NCI-H2171 (cell line): Measurements from ENCODE around the gene OR2T34.
"Not testable (repeated sequence)": the region's sequence is repeated elsewhere in the genome, so short reads cannot be mapped to it uniquely, and the experiment has no call there.

ENCODE experiments used
- DNase-seq: peaks from one replicate; lab custom pipeline; 2025; lab: John Stamatoyannopoulos, UW

The OR2T34 gene, protein sequence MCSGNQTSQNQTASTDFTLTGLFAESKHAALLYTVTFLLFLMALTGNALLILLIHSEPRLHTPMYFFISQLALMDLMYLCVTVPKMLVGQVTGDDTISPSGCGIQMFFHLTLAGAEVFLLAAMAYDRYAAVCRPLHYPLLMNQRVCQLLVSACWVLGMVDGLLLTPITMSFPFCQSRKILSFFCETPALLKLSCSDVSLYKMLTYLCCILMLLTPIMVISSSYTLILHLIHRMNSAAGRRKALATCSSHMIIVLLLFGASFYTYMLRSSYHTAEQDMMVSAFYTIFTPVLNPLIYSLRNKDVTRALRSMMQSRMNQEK

DNA sequence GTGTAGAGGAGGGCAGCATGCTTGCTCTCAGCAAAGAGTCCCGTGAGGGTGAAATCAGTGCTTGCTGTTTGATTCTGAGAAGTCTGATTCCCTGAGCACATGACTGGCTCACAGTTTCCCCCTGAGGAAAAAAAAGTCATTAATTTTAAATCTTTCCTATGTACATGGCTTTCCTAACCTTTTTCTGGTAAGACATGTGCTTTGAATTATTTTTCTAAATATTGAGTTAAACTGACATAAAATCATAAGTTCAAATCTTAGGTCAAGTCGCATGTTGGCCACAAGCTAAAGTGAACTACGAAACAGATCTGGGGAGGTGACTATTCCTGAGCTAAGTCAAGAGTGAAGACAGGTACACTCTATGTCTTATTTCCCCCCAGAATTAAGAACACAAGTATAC lies at the start of gene OR2T34:
Gene OR2T34, minus strand, starts transcription at position 101 of the 400 bp plus-strand sequence. Its CDS starts 0 bp downstream, at position 101.
- not testable (repeated sequence) for DNase-seq

DNA sequence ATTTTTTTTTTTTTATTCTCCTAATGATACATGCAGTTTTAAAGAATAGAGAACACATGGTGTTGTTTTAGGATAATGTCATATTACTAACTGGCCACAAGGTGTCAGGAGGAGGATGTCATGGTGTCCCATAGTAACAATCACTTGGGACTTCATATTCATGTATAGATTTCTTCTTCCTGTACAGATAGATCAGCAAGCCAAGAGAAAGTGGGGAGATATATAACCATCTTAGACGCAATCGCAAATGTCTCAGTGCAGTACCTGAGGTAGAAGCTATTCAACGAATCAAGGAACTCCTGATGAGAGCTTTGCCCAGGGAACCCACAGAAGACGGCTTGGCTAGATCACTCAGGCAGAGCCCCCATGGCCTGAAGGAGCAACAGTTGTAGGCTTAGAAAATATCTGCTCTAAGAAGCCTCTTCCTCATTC lies 48.0 kb upstream of the OR2T34 start:
- DNase-seq, result peak; percentile 2

DNA sequence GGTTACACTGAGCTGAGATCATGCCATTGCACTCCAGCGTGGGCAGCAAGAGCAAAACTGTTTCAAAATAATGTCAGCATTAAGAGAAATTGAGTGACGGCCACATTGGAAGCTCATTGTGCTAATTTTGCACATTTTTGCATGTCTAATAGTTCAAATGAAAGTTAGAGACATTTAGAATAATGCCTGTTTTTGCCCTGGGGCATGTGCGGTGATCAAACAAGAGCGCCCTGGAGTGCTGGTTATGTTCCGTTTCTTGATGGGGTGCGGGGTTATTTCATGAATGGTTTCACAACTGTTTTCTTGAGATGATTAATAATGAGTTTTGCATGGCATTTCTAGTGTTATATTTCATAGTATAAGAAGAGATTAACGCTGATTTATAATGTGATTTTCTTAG lies 47.2 kb upstream of the OR2T34 start:
- no peak for DNase-seq

GRCh38 chr1:248618878-248619277 lies 44.3 kb upstream of the OR2T34 start:
- DNase-seq, result peak; percentile 42

DNA sequence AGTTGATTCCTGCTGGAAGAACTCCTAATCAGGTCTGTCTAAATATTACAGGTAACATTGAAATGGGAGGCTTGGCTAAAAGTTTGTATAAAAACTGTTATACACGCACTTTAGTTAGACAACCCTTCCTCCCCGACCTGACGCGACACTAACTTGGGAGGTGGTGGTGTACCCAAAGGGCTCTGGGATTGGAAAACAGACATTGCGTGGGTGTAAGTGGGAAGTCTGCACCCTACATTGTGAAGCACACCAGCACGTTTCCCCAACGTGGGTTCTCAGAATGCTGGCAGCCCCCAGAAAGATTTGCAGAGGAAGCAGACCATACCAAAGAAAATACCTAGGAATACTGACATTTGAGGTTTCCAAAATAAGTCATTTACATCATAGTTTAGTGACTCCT lies 43.6 kb upstream of the OR2T34 start:
- no peak for DNase-seq

- DNase-seq, result no peak
These were observed 39.2 kb upstream of the OR2T34 start for GRCh38 chr1:248613742-248614141.

GRCh38 chr1:248611883-248612414 lies 37.4 kb upstream of the OR2T34 start:
- no peak for DNase-seq

GRCh38 chr1:248610301-248610700 lies 35.7 kb upstream of the OR2T34 start:
- no peak for DNase-seq

DNA sequence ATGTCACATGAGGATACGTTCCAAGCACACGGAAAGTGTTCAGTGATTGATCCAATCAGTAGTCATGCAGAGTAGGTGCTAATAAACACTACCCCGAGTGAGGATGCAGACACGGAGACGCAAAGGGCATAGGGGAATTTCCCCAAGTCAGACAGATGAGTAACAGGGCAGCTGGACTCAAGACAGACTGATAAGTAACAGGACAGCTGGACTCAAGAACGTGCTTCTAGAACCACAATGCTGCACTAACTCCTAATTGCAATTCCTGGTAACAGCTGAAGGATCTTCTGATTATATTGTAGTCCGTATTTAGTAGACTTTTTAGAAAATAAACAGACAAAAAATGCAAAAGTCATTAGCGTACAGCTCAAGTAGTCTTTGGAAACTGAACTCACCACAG lies 24.8 kb upstream of the OR2T34 start:
- no peak for DNase-seq

GRCh38 chr1:248597589-248597988 lies 23.0 kb upstream of the OR2T34 start, which contains the start of gene OR2T10:
TSS of gene OR2T10 (minus strand) at chr1:248597700. CDS start at chr1:248593768, 3,932 bp downstream.
- no peak for DNase-seq

DNA sequence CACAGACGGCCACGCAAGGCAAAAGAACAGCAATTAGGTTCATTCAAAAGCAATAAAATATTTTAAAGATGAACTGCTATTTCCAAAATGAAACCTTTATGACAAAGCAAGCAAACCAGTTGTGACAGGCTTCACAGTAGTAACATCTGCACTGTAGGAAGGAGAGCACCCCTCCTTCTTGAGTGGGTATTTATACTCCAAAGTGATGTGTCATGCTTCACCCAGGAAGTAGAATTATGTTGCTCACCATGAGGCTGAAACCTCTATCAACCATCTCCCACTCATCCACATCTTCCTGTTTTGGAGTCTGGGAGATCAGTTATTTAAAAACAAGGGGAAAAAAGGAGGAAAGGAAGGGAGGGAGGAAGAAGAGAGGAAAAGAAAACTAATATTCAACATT lies 22.1 kb upstream of the OR2T34 start:
- no peak for DNase-seq

- no peak for DNase-seq
These were observed 18.7 kb upstream of the OR2T34 start for GRCh38 chr1:248593226-248593625.

DNA sequence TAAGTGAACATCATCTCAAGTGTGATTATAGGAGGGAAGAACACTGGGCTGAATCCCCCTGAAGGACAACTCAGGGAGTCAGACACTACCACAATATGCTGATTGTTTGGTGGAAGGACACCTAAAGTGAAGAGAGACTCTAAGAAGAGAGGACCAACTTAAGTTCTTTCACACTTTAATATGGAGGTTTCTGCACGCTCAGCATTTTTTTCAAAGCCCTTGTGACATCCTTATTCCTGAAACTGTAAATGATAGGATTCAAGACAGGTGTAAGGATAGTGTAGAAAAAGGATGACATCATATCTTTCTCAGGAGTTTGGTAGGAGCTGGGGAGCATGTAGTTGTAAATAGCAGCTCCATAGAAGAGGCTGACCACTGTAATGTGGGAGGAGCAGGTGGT lies 18.1 kb upstream of the OR2T34 start:
- DNase-seq, result no peak

DNA sequence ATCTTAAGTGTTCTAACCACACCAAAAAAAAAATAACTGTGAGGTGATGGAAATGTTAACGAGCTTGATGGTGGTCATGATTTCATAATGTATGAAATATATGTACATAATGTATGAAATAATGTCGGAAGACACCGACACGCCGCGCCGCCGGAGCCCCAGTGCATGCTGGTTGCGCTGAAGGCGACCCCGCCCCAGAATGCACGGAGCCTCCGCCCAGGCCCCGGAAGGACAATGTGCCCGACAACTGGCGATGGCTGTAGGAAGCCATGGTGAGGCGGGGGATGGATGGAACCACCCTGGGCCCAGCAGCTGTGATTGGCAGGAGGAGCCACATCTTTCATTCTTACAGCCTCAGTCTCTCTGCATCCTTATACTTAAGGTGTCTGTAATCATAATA lies 15.5 kb upstream of the OR2T34 start:
- no peak for DNase-seq

- no peak for DNase-seq
These were observed 14.8 kb upstream of the OR2T34 start for GRCh38 chr1:248589334-248589733.

GRCh38 chr1:248585266-248585665 lies 10.7 kb upstream of the OR2T34 start:
- no peak for DNase-seq

DNA sequence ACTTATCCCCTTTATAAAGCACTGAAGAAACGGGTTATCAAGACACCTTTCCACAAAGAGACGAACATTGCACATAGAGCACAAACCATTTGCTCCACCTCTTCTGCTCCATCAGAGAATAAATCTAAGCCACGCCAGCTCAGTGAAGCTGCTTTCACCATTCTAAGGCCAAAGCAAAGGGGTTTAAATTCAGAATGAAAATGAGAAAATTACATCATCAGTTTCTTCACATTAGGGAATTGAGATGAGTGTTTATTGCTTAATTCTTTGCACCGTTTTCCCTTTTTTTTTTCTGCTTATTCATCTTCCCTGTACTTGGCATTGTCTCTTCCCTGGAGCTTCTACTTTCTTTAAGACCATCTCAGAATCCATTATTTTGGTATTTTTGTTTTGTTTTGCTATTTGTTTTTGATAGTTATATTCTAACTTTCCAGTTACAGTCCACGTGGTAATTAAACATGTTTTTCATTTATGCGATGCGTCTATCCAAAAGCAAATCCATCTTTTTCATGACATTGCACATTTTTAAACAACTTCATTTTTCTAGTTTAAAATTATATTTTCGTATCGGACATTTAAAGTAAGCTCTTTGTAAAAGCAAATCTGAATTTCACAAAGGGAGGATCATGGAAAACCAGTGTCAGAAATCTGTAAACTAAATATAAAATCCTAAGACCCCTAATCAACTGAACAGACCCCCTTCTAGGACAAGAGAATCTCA lies 1.9 kb upstream of the OR2T34 start:
- no peak for DNase-seq

DNA sequence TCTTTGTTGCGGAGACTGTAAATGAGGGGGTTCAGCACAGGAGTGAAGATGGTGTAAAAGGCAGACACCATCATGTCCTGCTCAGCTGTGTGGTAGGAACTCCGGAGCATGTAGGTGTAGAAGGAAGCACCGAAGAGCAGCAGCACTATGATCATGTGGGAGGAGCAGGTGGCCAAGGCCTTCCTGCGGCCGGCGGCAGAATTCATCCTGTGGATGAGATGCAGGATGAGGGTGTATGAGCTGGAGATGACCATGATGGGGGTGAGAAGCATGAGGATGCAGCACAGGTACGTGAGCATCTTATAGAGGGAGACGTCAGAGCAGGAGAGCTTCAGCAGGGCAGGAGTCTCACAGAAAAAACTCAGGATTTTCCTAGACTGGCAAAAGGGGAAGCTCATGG lies 701 bp downstream of the OR2T34 start:
- not testable (repeated sequence) for DNase-seq

GRCh38 chr1:248572049-248572448 lies 2.5 kb downstream of the OR2T34 start:
- not testable (repeated sequence) for DNase-seq

- DNase-seq, result not testable (repeated sequence)
These were observed 3.7 kb downstream of the OR2T34 start for GRCh38 chr1:248570811-248571210.

- DNase-seq, result not testable (repeated sequence)
These were observed 5.5 kb downstream of the OR2T34 start for GRCh38 chr1:248569049-248569448.

GRCh38 chr1:248565530-248566373 lies 8.8 kb downstream of the OR2T34 start:
- not testable (repeated sequence) for DNase-seq
